CD4-positive, alpha-beta T cell treated with Interleukin-4 for 4 hours (primary cell): ENCODE measurements around the gene PFN4.
"Not testable (repeated sequence)": the region's sequence is repeated elsewhere in the genome, so short reads cannot be mapped to it uniquely, and the experiment has no call there.

ENCODE experiments used
- DNase-seq: peaks from one replicate; pipeline ENCODE4 v3.0.0-alpha.2; 2020

PFN4 gene

GRCh38 chr2:24110660-24111303 lies 12.4 kb downstream of the PFN4 start:
- no peak for DNase-seq

- DNase-seq, result not testable (repeated sequence)
Measured at GRCh38 chr2:24109431-24109830, 13.7 kb downstream of the PFN4 start.

GRCh38 chr2:24107336-24107735 lies 15.8 kb downstream of the PFN4 start:
- no peak for DNase-seq

GRCh38 chr2:24106786-24107185 lies 16.3 kb downstream of the PFN4 start:
- DNase-seq, result no peak

- no peak for DNase-seq
Measured at GRCh38 chr2:24105816-24106215, 17.3 kb downstream of the PFN4 start.

GRCh38 chr2:24104906-24105305 lies 18.2 kb downstream of the PFN4 start:
- no peak for DNase-seq

- no peak for DNase-seq
Measured at GRCh38 chr2:24104110-24104650, 19.0 kb downstream of the PFN4 start.

- DNase-seq, result no peak
Measured at GRCh38 chr2:24102677-24103076, 20.5 kb downstream of the PFN4 start.

- no peak for DNase-seq
Measured at GRCh38 chr2:24101992-24102391, 21.1 kb downstream of the PFN4 start.

- not testable (repeated sequence) for DNase-seq
Measured at GRCh38 chr2:24100732-24101131, 22.4 kb downstream of the PFN4 start.

GRCh38 chr2:24095171-24095677 lies 27.9 kb downstream of the PFN4 start:
- not testable (repeated sequence) for DNase-seq

- not testable (repeated sequence) for DNase-seq
Measured at GRCh38 chr2:24093270-24093669, 29.9 kb downstream of the PFN4 start.

- no peak for DNase-seq
Measured at GRCh38 chr2:24088821-24089359, 34.2 kb downstream of the PFN4 start.

GRCh38 chr2:24087032-24087431 lies 36.1 kb downstream of the PFN4 start:
- no peak for DNase-seq

GRCh38 chr2:24086241-24086640 lies 36.9 kb downstream of the PFN4 start:
- DNase-seq, result no peak

GRCh38 chr2:24085200-24085489 lies 38.0 kb downstream of the PFN4 start:
- DNase-seq, result no peak

- DNase-seq, result peak; percentile 63
Measured at GRCh38 chr2:24084386-24085199, 38.5 kb downstream of the PFN4 start, which contains the start of gene TP53I3. Gene TP53I3, minus strand, starts transcription at chr2:24084834. Its CDS starts 508 bp downstream, at chr2:24084326.

GRCh38 chr2:24083567-24084385 lies 39.4 kb downstream of the PFN4 start:
- DNase-seq, result peak; percentile 55

- no peak for DNase-seq
Measured at GRCh38 chr2:24082787-24083566, 40.2 kb downstream of the PFN4 start.

GRCh38 chr2:24080701-24081100 lies 42.4 kb downstream of the PFN4 start:
- DNase-seq, result no peak

- no peak for DNase-seq
Measured at GRCh38 chr2:24077879-24078278, 45.3 kb downstream of the PFN4 start.

- no peak for DNase-seq
Measured at GRCh38 chr2:24077535-24077877, 45.6 kb downstream of the PFN4 start.
